ENCODE measurements around the gene TRIM44.

Gene TRIM44

GRCh38 chr11:35803115-35803514 lies 140.5 kb downstream of the TRIM44 start:
- no peak for DNase-seq (ENCODE audit: low read depth, low spot score)
- H3K4me3 ChIP-seq (ENCODE audit: low read depth, low read length) = no peak overlapping the region
- no peak for TF ChIP-seq CTCF (IDR thresholded peaks at IDR 0.05; ENCODE audit: low read depth, low read length)
- in situ Hi-C loops (cut with HindIII; ENCODE audit: low sequenced_read_pairs) = no loop called here

- no peak overlapping the region for H3K4me3 ChIP-seq (ENCODE audit: low read depth, low read length)
- TF ChIP-seq CTCF (IDR thresholded peaks at IDR 0.05; ENCODE audit: low read depth, low read length) = no peak
- DNase-seq (ENCODE audit: low read depth, low spot score) = no peak
- in situ Hi-C loops (cut with HindIII; ENCODE audit: low sequenced_read_pairs) = no loop called here
Measured at GRCh38 chr11:35804451-35805040, 142.0 kb downstream of the TRIM44 start.

- no peak for TF ChIP-seq CTCF (IDR thresholded peaks at IDR 0.05; ENCODE audit: low read depth, low read length)
- no peak overlapping the region for H3K4me3 ChIP-seq (ENCODE audit: low read depth, low read length)
- no peak for DNase-seq (ENCODE audit: low read depth, low spot score)
- in situ Hi-C loops (cut with HindIII; ENCODE audit: low sequenced_read_pairs) = no loop called here
Measured at GRCh38 chr11:35809561-35809960, 147.0 kb downstream of the TRIM44 start.

- TF ChIP-seq CTCF (IDR thresholded peaks at IDR 0.05; ENCODE audit: low read depth, low read length) = no peak
- H3K4me3 ChIP-seq (ENCODE audit: low read depth, low read length) = no peak overlapping the region
- DNase-seq (ENCODE audit: low read depth, low spot score) = no peak
- in situ Hi-C loops (cut with HindIII; ENCODE audit: low sequenced_read_pairs) = no loop called here
Measured at GRCh38 chr11:35810045-35810645, 147.6 kb downstream of the TRIM44 start.

GRCh38 chr11:35811783-35812182 lies 149.2 kb downstream of the TRIM44 start:
- DNase-seq (ENCODE audit: low read depth, low spot score) = no peak
- no peak for TF ChIP-seq CTCF (IDR thresholded peaks at IDR 0.05; ENCODE audit: low read depth, low read length)
- in situ Hi-C loops (cut with HindIII; ENCODE audit: low sequenced_read_pairs) = no loop called here
- no peak overlapping the region for H3K4me3 ChIP-seq (ENCODE audit: low read depth, low read length)

- in situ Hi-C loops (cut with HindIII; ENCODE audit: low sequenced_read_pairs) = no loop called here
- no peak for DNase-seq (ENCODE audit: low read depth, low spot score)
- H3K4me3 ChIP-seq (ENCODE audit: low read depth, low read length) = no peak overlapping the region
- TF ChIP-seq CTCF (IDR thresholded peaks at IDR 0.05; ENCODE audit: low read depth, low read length) = no peak
Measured at GRCh38 chr11:35812828-35813227, 150.3 kb downstream of the TRIM44 start.
